HepG2 (cell line): ENCODE data around the gene OSBPL3.

Experiments used
- BCL3 ChIP-seq: sonication (generic); formaldehyde crosslinking; IDR thresholded peaks from 2 replicates; pipeline ENCODE4 v1.5.1; 2020; ENCODE audit warnings: mild to moderate bottlenecking, missing genetic modification reagents, moderate library complexity
- GTF2F1 ChIP-seq: fragments of 150-350 bp; IDR thresholded peaks from 2 replicates; pipeline ENCODE4 v1.6.1; 2014; ENCODE audit warnings: low read length
- RBM22 ChIP-seq: fragments of 200-400 bp; formaldehyde crosslinking; optimal IDR thresholded peaks from 2 replicates; pipeline ENCODE3; 2017; ENCODE audit warnings: mild to moderate bottlenecking, low read length, moderate library complexity
- SMYD3 ChIP-seq: sonication (generic); formaldehyde crosslinking; IDR thresholded peaks from 2 replicates; pipeline ENCODE4 v1.8.1; 2023; ENCODE audit warnings: mild to moderate bottlenecking, missing genetic modification reagents
- ZSCAN20 ChIP-seq: sonication (generic); formaldehyde crosslinking; IDR thresholded peaks from 2 replicates; pipeline ENCODE4 v1.4.0; 2020; ENCODE audit warnings: missing genetic modification reagents, mild to moderate bottlenecking, borderline replicate concordance

DNA sequence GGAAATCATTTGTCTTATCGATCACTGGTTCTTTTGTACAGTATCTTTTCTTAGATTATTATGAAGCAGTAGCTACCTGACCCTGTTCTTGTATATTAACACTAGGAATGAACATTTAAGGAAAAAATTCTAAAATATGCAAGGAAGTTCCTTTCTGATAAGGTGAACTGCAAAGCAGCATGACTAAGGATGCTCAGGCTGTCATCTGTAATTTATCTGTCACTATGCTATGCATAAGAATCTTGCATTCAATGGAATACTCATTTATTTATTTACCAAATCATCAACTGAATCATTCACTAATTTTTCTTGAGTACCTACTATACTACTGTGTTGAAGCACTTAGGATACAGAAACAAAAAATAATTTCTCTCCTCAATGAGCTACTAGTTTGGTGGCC lies 228.5 kb downstream of the OSBPL3 start:
- TF ChIP-seq RBM22 (no peak), SMYD3 (CRISPR knock-in tag) (no peak), ZSCAN20 (CRISPR knock-in tag) (no peak), GTF2F1 (no peak), BCL3 (CRISPR knock-in tag) (no peak)
